ENCODE measurements around the gene NFIC.

NFIC gene

GRCh38 chr19:3359919-3360420, 6.4 kb upstream of the NFIC start:
- DNase-seq: no peak

- DNase-seq: no peak
These were observed 5.7 kb upstream of the NFIC start for GRCh38 chr19:3360421-3361383.

GRCh38 chr19:3361384-3362216, 4.8 kb upstream of the NFIC start:
- no peak for DNase-seq

GRCh38 chr19:3362217-3362906, 4.0 kb upstream of the NFIC start:
- DNase-seq: no peak

- DNase-seq: no peak
These were observed 2.4 kb upstream of the NFIC start for GRCh38 chr19:3363841-3364500.

GRCh38 chr19:3364501-3364858, 1.9 kb upstream of the NFIC start:
- no peak for DNase-seq

GRCh38 chr19:3365093-3365835, 1.1 kb upstream of the NFIC start:
- DNase-seq: no peak

GRCh38 chr19:3366753-3367627, 607 bp downstream of the NFIC start:
- no peak for DNase-seq

- no peak for DNase-seq
These were observed 1.5 kb downstream of the NFIC start for GRCh38 chr19:3367628-3368440.

GRCh38 chr19:3368441-3368795, 2.0 kb downstream of the NFIC start:
- DNase-seq: no peak

- no peak for DNase-seq
These were observed 2.5 kb downstream of the NFIC start for GRCh38 chr19:3368848-3369336.

GRCh38 chr19:3369337-3370213, 3.2 kb downstream of the NFIC start:
- DNase-seq: no peak

GRCh38 chr19:3370214-3370720, 3.9 kb downstream of the NFIC start:
- no peak for DNase-seq

GRCh38 chr19:3370728-3371591, 4.6 kb downstream of the NFIC start:
- no peak for DNase-seq

GRCh38 chr19:3372413-3372812, 6.0 kb downstream of the NFIC start:
- DNase-seq: no peak

- DNase-seq: no peak
These were observed 7.6 kb downstream of the NFIC start for GRCh38 chr19:3373971-3374368.

- no peak for DNase-seq
These were observed 8.2 kb downstream of the NFIC start for GRCh38 chr19:3374369-3375112.

All from cortex of kidney (tissue), 1 donor.